ENCODE data around the gene KIAA0930. TPM values are rescaled to one million over a fixed set of nuclear protein-coding genes. Genes with fewer than 3 reads are reported as not detected.

Gene KIAA0930
- polyA plus RNA-seq, 1 donor from 2014 or later = 129 TPM

GRCh38 chr22:45271667-45272201, 31.0 kb upstream of the KIAA0930 start:
- Histone ChIP-seq H3K9ac (ENCODE audit: low read length) (no peak overlapping the region), H4K20me1 (ENCODE audit: insufficient read depth) (no peaks in the 10 kb centered on the region), H3K4me3 (ENCODE audit: low read length) (no peak overlapping the region), H3K27ac (ENCODE audit: low read length) (no peak overlapping the region), H3K9me3 (ENCODE audit: low read length) (no peaks in the 10 kb centered on the region), H3K27me3 (ENCODE audit: insufficient read depth, low read depth, low read length) (no peaks in the 10 kb centered on the region), H3K4me2 (ENCODE audit: low read length) (no peak overlapping the region), H3F3A (ENCODE audit: insufficient read depth, low read length, poor library complexity, severe bottlenecking) (no peaks in the 10 kb centered on the region), H3K9me2 (ENCODE audit: insufficient read depth, low read length) (no peaks in the 10 kb centered on the region), H2AFZ (ENCODE audit: low read depth, low read length) (no peak overlapping the region), H3K79me2 (replicated peaks; ENCODE audit: insufficient read depth, low read length) (no peaks in the 10 kb centered on the region), H3K36me3 (ENCODE audit: insufficient read depth, low read length) (no peaks in the 10 kb centered on the region)
- TF ChIP-seq REST (IDR thresholded peaks at IDR 0.05; ENCODE audit: borderline replicate concordance) (no peak), CTCF (IDR thresholded peaks at IDR 0.05; ENCODE audit: poor library complexity, severe bottlenecking) (no peak), MXI1 (conservative IDR thresholded peaks at IDR 0.05; ENCODE audit: poor library complexity, severe bottlenecking) (no peak), EZH2 (IDR thresholded peaks at IDR 0.05; ENCODE audit: borderline replicate concordance, insufficient read depth, low read length, poor library complexity, severe bottlenecking) (no peak), EP300 (conservative IDR thresholded peaks at IDR 0.05; ENCODE audit: poor library complexity, severe bottlenecking) (no peak), TAF1 (IDR thresholded peaks at IDR 0.05; ENCODE audit: low read depth) (no peak), SMC3 (conservative IDR thresholded peaks at IDR 0.05; ENCODE audit: poor library complexity) (no peak), POLR2AphosphoS5 (IDR thresholded peaks at IDR 0.05) (no peak), RAD21 (conservative IDR thresholded peaks at IDR 0.05) (no peak)

- H3K4me2 ChIP-seq (ENCODE audit: low read length) = no peak overlapping the region
- H3K27ac ChIP-seq (ENCODE audit: low read length) = no peak overlapping the region
- H3K9ac ChIP-seq (ENCODE audit: low read length) = no peak overlapping the region
- H4K20me1 ChIP-seq (ENCODE audit: insufficient read depth) = no peaks in the 10 kb centered on the region
- no peaks in the 10 kb centered on the region for H3K27me3 ChIP-seq (ENCODE audit: insufficient read depth, low read depth, low read length)
- no peaks in the 10 kb centered on the region for H3K36me3 ChIP-seq (ENCODE audit: insufficient read depth, low read length)
- no peaks in the 10 kb centered on the region for H3K79me2 ChIP-seq (replicated peaks; ENCODE audit: insufficient read depth, low read length)
- H3K9me3 ChIP-seq (ENCODE audit: low read length) = no peaks in the 10 kb centered on the region
- no peak overlapping the region for H2AFZ ChIP-seq (ENCODE audit: low read depth, low read length)
- no peak for TF ChIP-seq RAD21 (conservative IDR thresholded peaks at IDR 0.05)
- TF ChIP-seq MXI1 (conservative IDR thresholded peaks at IDR 0.05; ENCODE audit: poor library complexity, severe bottlenecking) = no peak
- TF ChIP-seq CTCF (IDR thresholded peaks at IDR 0.05; ENCODE audit: poor library complexity, severe bottlenecking) = no peak
- no peak for TF ChIP-seq EP300 (conservative IDR thresholded peaks at IDR 0.05; ENCODE audit: poor library complexity, severe bottlenecking)
- TF ChIP-seq REST (IDR thresholded peaks at IDR 0.05; ENCODE audit: borderline replicate concordance) = no peak
- no peak for TF ChIP-seq EZH2 (IDR thresholded peaks at IDR 0.05; ENCODE audit: borderline replicate concordance, insufficient read depth, low read length, poor library complexity, severe bottlenecking)
- TF ChIP-seq POLR2AphosphoS5 (IDR thresholded peaks at IDR 0.05) = no peak
- H3K9me2 ChIP-seq (ENCODE audit: insufficient read depth, low read length) = no peaks in the 10 kb centered on the region
- no peaks in the 10 kb centered on the region for H3F3A ChIP-seq (ENCODE audit: insufficient read depth, low read length, poor library complexity, severe bottlenecking)
- H3K4me3 ChIP-seq (ENCODE audit: low read length) = no peak overlapping the region
Observed at GRCh38 chr22:45270095-45271020, 29.7 kb upstream of the KIAA0930 start.

All from neural cell (in vitro differentiated cells).